Activated naive CD8-positive, alpha-beta T cell (primary cell): ENCODE measurements around the gene KIAA1328.

Source experiments
- H3K27ac Mint-ChIP-seq: one replicate; pipeline ENCODE4 v1.8.0; 2021; ENCODE audit warnings: mixed read lengths
- H3K27me3 Mint-ChIP-seq: one replicate; pipeline ENCODE4 v1.8.0; 2021; ENCODE audit warnings: mixed read lengths
- H3K36me3 Mint-ChIP-seq: one replicate; pipeline ENCODE4 v1.8.0; 2021; ENCODE audit warnings: mixed read lengths
- H3K4me1 Mint-ChIP-seq: one replicate; pipeline ENCODE4 v1.8.0; 2021; ENCODE audit warnings: low read depth, mixed read lengths
- H3K4me3 Mint-ChIP-seq: one replicate; pipeline ENCODE4 v1.8.0; 2021; ENCODE audit warnings: mild to moderate bottlenecking, mixed read lengths
- H3K9me3 Mint-ChIP-seq: one replicate; pipeline ENCODE4 v1.8.0; 2021; ENCODE audit warnings: low read depth, mixed read lengths

The KIAA1328 gene

GRCh38 chr18:37188016-37188791, 359.3 kb downstream of the KIAA1328 start:
- no peak overlapping the region for H3K27ac Mint-ChIP-seq
- no peaks in the 10 kb centered on the region for H3K9me3 Mint-ChIP-seq
- H3K36me3 Mint-ChIP-seq = peaks cover 21% of the 10 kb centered on the region
- no peaks in the 10 kb centered on the region for H3K27me3 Mint-ChIP-seq
- no peaks in the 10 kb centered on the region for H3K4me1 Mint-ChIP-seq
- no peak overlapping the region for H3K4me3 Mint-ChIP-seq

DNA sequence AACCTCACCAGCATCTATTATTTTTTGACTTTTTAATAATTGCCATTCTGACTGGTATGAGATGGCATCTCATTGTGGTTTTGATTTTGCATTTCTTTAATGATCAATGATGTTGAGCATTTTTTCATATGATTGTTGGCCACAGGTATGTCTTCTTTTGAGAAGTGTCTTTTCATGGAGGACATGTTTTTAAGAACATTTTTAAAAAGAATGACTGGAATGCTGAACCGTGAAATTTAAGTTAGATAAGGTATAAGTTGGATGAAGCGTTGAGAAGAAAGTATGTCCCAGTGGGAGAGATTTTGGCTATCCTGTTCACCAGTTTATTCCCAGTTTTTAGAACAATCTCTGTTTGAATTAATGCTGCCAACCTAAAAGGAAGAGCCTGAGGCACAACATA, 370.8 kb downstream of the KIAA1328 start:
- Mint-ChIP-seq H3K4me3 (no peak overlapping the region), H3K36me3 (peaks cover 34% of the 10 kb centered on the region), H3K27me3 (no peaks in the 10 kb centered on the region), H3K9me3 (peaks cover 8% of the 10 kb centered on the region), H3K27ac (no peak overlapping the region), H3K4me1 (no peaks in the 10 kb centered on the region)

DNA sequence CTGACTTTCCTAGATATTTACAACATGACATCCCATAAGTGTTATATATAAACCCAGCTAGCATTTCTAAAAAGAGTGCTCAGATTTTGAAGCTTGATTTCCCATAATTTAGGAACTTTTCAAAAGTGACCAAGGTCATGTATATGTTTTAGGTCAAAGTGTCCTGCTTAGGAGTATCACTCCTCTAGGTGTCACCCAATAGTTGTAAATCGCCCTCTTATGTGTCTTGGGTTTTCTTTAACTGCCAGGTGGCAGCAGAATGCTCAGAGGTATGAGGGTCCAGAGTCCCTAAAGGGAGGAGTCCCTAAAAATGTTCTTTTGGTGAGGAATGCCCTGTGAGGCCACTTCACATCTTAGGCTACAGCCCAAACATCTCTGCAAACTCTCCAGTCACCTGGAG, 378.4 kb downstream of the KIAA1328 start:
- Mint-ChIP-seq H3K36me3 (peaks cover 30% of the 10 kb centered on the region), H3K9me3 (peaks cover 11% of the 10 kb centered on the region), H3K4me3 (no peak overlapping the region), H3K27me3 (no peaks in the 10 kb centered on the region), H3K4me1 (no peaks in the 10 kb centered on the region), H3K27ac (no peak overlapping the region)

DNA sequence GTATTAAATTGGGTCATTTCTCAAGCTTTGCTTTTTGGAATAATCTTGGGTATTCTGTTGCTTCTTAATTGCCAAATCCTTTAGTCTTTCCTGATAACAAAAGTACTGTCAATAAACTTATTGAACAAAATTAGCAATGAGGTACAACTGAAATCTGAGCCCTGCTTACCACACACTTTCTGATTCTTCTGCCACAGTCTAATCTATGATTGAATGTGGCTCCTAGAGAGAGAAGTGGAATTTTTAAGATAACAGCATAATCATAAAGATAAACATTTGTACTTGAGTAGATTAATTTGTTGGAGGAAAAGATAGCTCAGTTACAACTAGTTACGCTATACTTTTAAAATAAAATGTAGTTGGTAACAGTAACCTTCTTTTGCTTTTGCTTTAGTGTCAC, 381.9 kb downstream of the KIAA1328 start:
- no peaks in the 10 kb centered on the region for H3K27me3 Mint-ChIP-seq
- no peak overlapping the region for H3K27ac Mint-ChIP-seq
- peaks cover 7% of the 10 kb centered on the region for H3K9me3 Mint-ChIP-seq
- no peaks in the 10 kb centered on the region for H3K4me1 Mint-ChIP-seq
- no peak overlapping the region for H3K4me3 Mint-ChIP-seq
- peaks cover 27% of the 10 kb centered on the region for H3K36me3 Mint-ChIP-seq

- Mint-ChIP-seq H3K27me3 (no peaks in the 10 kb centered on the region), H3K9me3 (peaks cover 8% of the 10 kb centered on the region), H3K4me3 (no peak overlapping the region), H3K27ac (no peak overlapping the region), H3K4me1 (no peaks in the 10 kb centered on the region), H3K36me3 (peaks cover 28% of the 10 kb centered on the region)
Observed at GRCh38 chr18:37218022-37218590, 389.2 kb downstream of the KIAA1328 start.

GRCh38 chr18:37219257-37219656, 390.3 kb downstream of the KIAA1328 start:
- H3K27me3 Mint-ChIP-seq = no peaks in the 10 kb centered on the region
- H3K4me1 Mint-ChIP-seq = no peaks in the 10 kb centered on the region
- H3K27ac Mint-ChIP-seq = no peak overlapping the region
- peaks cover 8% of the 10 kb centered on the region for H3K9me3 Mint-ChIP-seq
- peaks cover 22% of the 10 kb centered on the region for H3K36me3 Mint-ChIP-seq
- H3K4me3 Mint-ChIP-seq = no peak overlapping the region

DNA sequence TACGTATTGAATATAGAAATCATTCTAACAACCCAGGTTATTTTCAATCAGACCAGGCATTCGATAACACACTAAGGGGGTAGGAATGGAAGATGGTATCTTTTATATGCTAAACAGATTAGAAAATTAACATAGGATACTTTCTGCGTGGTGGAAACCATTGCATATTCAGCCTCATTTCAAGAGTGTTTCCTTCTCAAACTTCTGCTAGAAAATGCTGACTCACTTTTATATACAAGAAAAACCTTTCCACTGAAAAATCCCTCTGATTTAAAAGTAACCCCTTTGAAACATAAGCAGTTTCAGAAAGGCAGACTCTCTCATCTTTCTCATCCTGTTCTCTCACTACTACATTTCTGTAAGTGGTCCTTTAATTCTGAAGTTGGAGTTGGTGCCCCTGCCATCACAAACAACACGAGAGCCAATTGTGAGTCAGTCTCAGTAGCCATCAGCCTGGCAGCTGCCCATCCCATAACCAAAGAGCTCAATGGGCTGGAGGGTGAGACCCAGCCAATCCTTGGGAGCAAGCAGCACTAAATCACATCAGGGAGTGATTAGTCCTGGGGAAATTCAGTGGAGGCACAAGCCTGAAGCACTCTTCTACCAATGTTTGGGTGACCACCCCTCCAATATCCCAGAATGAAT, 393.5 kb downstream of the KIAA1328 start:
- Mint-ChIP-seq H3K4me1 (no peaks in the 10 kb centered on the region), H3K36me3 (peaks cover 27% of the 10 kb centered on the region), H3K4me3 (no peak overlapping the region), H3K27me3 (no peaks in the 10 kb centered on the region), H3K9me3 (no peaks in the 10 kb centered on the region), H3K27ac (no peak overlapping the region)

DNA sequence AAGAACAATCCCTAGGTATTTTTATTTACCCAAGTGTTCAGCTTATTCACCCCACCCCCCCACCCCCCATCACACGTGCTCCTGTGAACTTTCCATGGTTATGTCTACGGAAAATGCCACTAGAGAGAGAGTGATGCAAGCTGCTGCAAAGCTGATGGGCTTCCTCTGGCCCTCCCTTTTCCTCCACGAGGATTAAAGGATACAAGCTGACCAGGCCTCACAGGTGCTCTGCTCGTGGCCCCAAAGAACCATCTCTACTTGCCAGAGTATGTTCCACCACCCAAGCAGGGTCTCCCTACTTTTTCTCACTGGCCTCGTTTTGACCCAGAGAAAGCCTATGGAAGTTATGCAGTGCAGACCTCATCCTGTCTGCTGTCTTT, 394.1 kb downstream of the KIAA1328 start:
- Mint-ChIP-seq H3K4me3 (no peak overlapping the region), H3K27me3 (no peaks in the 10 kb centered on the region), H3K27ac (no peak overlapping the region), H3K4me1 (no peaks in the 10 kb centered on the region), H3K36me3 (peaks cover 31% of the 10 kb centered on the region), H3K9me3 (no peaks in the 10 kb centered on the region)

- peaks cover 29% of the 10 kb centered on the region for H3K36me3 Mint-ChIP-seq
- no peaks in the 10 kb centered on the region for H3K4me1 Mint-ChIP-seq
- H3K4me3 Mint-ChIP-seq = no peak overlapping the region
- H3K9me3 Mint-ChIP-seq = no peaks in the 10 kb centered on the region
- no peak overlapping the region for H3K27ac Mint-ChIP-seq
- H3K27me3 Mint-ChIP-seq = no peaks in the 10 kb centered on the region
Observed at GRCh38 chr18:37225279-37225678, 396.4 kb downstream of the KIAA1328 start.

- Mint-ChIP-seq H3K4me1 (no peaks in the 10 kb centered on the region), H3K27ac (no peak overlapping the region), H3K27me3 (no peaks in the 10 kb centered on the region), H3K9me3 (no peaks in the 10 kb centered on the region), H3K4me3 (no peak overlapping the region), H3K36me3 (peaks cover 11% of the 10 kb centered on the region)
Observed at GRCh38 chr18:37230768-37231167, 401.8 kb downstream of the KIAA1328 start.

DNA sequence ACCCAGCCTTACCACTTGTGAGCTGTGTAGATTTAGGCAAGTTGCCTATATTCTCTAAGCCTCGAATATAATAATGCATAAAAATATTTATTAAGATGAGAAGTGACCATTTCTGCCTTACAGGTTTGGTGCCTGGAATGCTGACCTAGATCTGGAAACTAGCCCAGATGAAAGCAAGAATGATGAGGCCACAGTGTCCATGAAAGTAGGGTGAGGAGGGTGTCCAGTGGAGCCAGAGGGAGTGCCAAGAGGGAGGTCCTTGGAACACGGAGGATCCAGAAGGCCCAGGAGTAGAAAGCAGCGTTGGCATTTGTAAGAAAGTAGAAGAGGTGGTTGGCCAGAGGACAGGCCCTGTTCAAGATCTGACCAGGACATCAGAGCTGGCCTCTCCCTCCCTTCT, 402.3 kb downstream of the KIAA1328 start:
- Mint-ChIP-seq H3K4me1 (no peaks in the 10 kb centered on the region), H3K9me3 (no peaks in the 10 kb centered on the region), H3K27ac (no peak overlapping the region), H3K27me3 (no peaks in the 10 kb centered on the region), H3K4me3 (no peak overlapping the region), H3K36me3 (peaks cover 10% of the 10 kb centered on the region)

- no peaks in the 10 kb centered on the region for H3K36me3 Mint-ChIP-seq
- no peaks in the 10 kb centered on the region for H3K27me3 Mint-ChIP-seq
- H3K4me3 Mint-ChIP-seq = no peak overlapping the region
- H3K4me1 Mint-ChIP-seq = no peaks in the 10 kb centered on the region
- H3K9me3 Mint-ChIP-seq = no peaks in the 10 kb centered on the region
- no peak overlapping the region for H3K27ac Mint-ChIP-seq
Observed at GRCh38 chr18:37235583-37235982, 406.7 kb downstream of the KIAA1328 start.

DNA sequence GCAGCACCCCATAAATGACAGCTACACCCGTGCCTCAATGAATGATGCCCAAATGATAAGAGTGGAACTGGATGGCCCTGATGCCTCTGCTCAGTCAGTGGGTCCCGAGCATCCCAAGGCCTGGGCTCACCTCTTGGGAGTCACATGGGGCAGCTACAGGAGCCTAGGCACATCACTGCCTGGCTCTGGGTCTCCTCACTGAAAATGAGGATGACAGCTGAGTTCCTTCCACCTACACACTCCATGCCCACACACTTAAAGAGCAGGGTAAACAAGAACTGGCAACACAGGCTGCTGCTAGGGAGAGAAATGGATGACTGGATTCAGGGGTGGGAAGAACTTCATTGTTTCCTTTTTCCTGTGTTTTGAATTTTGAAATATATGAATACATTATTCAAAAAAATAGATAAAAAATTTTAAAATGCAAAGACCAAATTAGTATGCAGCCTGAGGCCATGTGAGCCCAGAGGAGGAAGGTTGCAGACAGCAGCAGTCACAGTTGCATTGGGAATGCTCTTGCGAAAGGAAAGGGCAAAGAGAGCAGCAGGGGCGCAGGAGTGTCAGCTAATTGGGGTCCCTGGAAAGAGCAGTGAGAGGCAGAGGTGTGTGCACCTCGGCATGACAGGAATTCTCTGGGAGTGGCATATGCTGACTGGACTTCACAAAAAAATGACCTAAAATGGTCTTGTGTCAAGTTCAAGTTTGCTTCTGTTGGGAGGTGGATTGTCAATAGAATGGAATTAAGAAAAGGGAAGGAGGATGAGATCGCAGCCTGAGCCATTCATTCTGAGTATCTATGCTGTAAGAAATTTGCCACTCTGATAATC, 409.6 kb downstream of the KIAA1328 start:
- Mint-ChIP-seq H3K27me3 (peaks cover 2% of the 10 kb centered on the region), H3K27ac (no peak overlapping the region), H3K4me1 (no peaks in the 10 kb centered on the region), H3K9me3 (no peaks in the 10 kb centered on the region), H3K4me3 (no peak overlapping the region), H3K36me3 (no peaks in the 10 kb centered on the region)

DNA sequence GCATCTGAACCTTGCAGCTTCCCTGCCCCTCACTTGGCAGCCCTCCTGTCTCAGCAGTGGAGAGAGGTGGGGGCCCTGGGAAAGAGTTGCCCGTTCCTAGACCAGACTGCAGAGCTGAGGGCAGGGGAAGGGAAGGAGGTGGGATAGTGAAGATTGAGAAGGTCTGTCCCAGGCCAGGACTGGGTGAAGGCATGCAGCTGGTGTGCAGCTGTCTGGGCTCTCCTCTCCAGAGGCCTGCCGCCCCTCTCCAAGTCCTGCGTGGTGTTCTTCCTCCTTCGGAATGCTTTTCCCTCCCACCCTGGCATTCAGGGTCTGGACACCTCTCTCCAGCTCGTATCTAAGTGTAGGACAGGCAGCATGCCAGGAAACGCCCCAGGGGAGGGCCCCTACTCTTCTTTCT, 413.2 kb downstream of the KIAA1328 start:
- Mint-ChIP-seq H3K27ac (no peak overlapping the region), H3K9me3 (no peaks in the 10 kb centered on the region), H3K36me3 (no peaks in the 10 kb centered on the region), H3K27me3 (peaks cover 16% of the 10 kb centered on the region), H3K4me1 (peaks cover 3% of the 10 kb centered on the region), H3K4me3 (no peak overlapping the region)
